A549 (cell line): Measurements from ENCODE around the gene LRRC28. TPM values are rescaled to one million over a fixed set of nuclear protein-coding genes. Genes with fewer than 3 reads are reported as not detected.
"Not testable (repeated sequence)": the region's sequence is repeated elsewhere in the genome, so short reads cannot be mapped to it uniquely, and the experiment has no call there.

Experiments
- ATAC-seq, 2 experiments: fragments of 200-7000 bp in 1 of 2; fragments of >200 bp in 1 of 2; cut with Nextera tagmentation in 1 of 2; cut with Tn5 transposase in 1 of 2; 3 replicates each; pipeline versions ENCODE4 v1.8.0 to v1.9.1; 2018 to 2020; ENCODE audit warnings: mild to moderate bottlenecking in 1 of 2, moderate library complexity in 1 of 2
- CTCF ChIA-PET: fragments of 300-600 bp; sonication (Branson Sonifier 250); formaldehyde crosslinking; extraction: SDS; loops from one replicate; lab custom pipeline; 2021; ENCODE audit warnings: antibody characterized with exemption, inconsistent platforms; lab: Yijun Ruan, JAX
- POLR2A ChIA-PET: fragments of 350-600 bp; formaldehyde crosslinking; extraction: SDS; loops from one replicate; lab custom pipeline; 2021; ENCODE audit warnings: antibody characterized with exemption, inconsistent platforms; lab: Yijun Ruan, JAX
- DNase-seq, 2 experiments: peaks; one replicate each; pipeline versions ENCODE4 v3.0.0 to v3.0.0-alpha.2; 2011 to 2016; ENCODE audit warnings: low read depth in 1 of 2, low spot score in 1 of 2
- FAIRE-seq: peaks from 2 replicates; lab custom pipeline; 2011; peaks lifted over from hg19 to GRCh38; lab: Jason Lieb, UNC
- H3K27ac ChIP-seq, 2 experiments: fragments of >200 bp; sonication (Bioruptor Twin); formaldehyde crosslinking; 3 replicates each; pipeline ENCODE4 v1.5.1; 2016 to 2017
- H3K4me1 ChIP-seq: fragments of >200 bp; sonication (Bioruptor Twin); formaldehyde crosslinking; 3 replicates; pipeline ENCODE4 v1.6.1; 2016
- H3K4me2 ChIP-seq: fragments of >200 bp; sonication (Bioruptor Twin); formaldehyde crosslinking; 3 replicates; pipeline ENCODE4 v1.6.1; 2016
- H3K4me3 ChIP-seq: fragments of >200 bp; sonication (Bioruptor Twin); formaldehyde crosslinking; 3 replicates; pipeline ENCODE4 v1.5.1; 2016
- H3K9me3 ChIP-seq: fragments of >200 bp; sonication (Bioruptor Twin); formaldehyde crosslinking; 3 replicates; pipeline ENCODE4 v1.6.1; 2016
- ATOH8 ChIP-seq: fragments of 250-450 bp; sonication (Bioruptor Pico); IDR thresholded peaks from 2 replicates; pipeline ENCODE4 v1.5.0; 2020; ENCODE audit warnings: low read depth, mild to moderate bottlenecking, moderate library complexity
- CEBPB ChIP-seq, 2 experiments: fragments of >200 bp in 1 of 2; sonication (Bioruptor Twin) in 1 of 2; formaldehyde crosslinking in 1 of 2; IDR thresholded peaks; 2 replicates each; pipeline ENCODE4 v1.6.1; 2012 to 2016
- FOXS1 ChIP-seq: fragments of 250-450 bp; sonication (Bioruptor Pico); IDR thresholded peaks from 2 replicates; pipeline ENCODE4 v1.5.0; 2020; ENCODE audit warnings: mild to moderate bottlenecking, moderate library complexity
- HDAC2 ChIP-seq: fragments of 200-600 bp; sonication (generic); IDR thresholded peaks from 2 replicates; pipeline ENCODE4 v1.6.1; 2016
- HEYL ChIP-seq: fragments of 250-450 bp; sonication (Bioruptor Pico); IDR thresholded peaks from 2 replicates; pipeline ENCODE4 v1.8.0; 2021; ENCODE audit warnings: mild to moderate bottlenecking, moderate library complexity
- HMGXB4 ChIP-seq: fragments of 250-450 bp; sonication (Bioruptor Pico); IDR thresholded peaks from 2 replicates; pipeline ENCODE4 v1.5.0; 2021; ENCODE audit warnings: mild to moderate bottlenecking, moderate library complexity, borderline replicate concordance
- HOXB13 ChIP-seq: fragments of 250-450 bp; sonication (Bioruptor Pico); IDR thresholded peaks from 2 replicates; pipeline ENCODE4 v1.5.0; 2020; ENCODE audit warnings: low read depth, mild to moderate bottlenecking, moderate library complexity
- HOXB5 ChIP-seq: fragments of 250-450 bp; sonication (Bioruptor Pico); IDR thresholded peaks from 2 replicates; pipeline ENCODE4 v1.5.0; 2020; ENCODE audit warnings: mild to moderate bottlenecking, moderate library complexity
- JUNB ChIP-seq: fragments of >200 bp; sonication (Bioruptor Twin); formaldehyde crosslinking; IDR thresholded peaks from 2 replicates; pipeline ENCODE4 v1.6.1; 2016
- MAZ ChIP-seq: fragments of 150-350 bp; IDR thresholded peaks from 2 replicates; pipeline ENCODE4 v1.6.1; 2014; ENCODE audit warnings: antibody characterized with exemption, low read depth, low read length, borderline replicate concordance
- NFE2L2 ChIP-seq: fragments of 150-350 bp; conservative IDR thresholded peaks from 2 replicates; pipeline ENCODE4 v1.6.1; 2014; ENCODE audit warnings: low read length
- NR3C1 ChIP-seq: fragments of >200 bp; sonication (Bioruptor Twin); formaldehyde crosslinking; IDR thresholded peaks from 3 replicates; pipeline ENCODE4 v1.6.1; 2017
- POLR2A ChIP-seq: IDR thresholded peaks from 2 replicates; pipeline ENCODE4 v1.6.1; 2012; ENCODE audit warnings: mild to moderate bottlenecking, low read length
- RAD21 ChIP-seq, 2 experiments: fragments of >200 bp in 1 of 2; sonication (Bioruptor Twin) in 1 of 2; formaldehyde crosslinking in 1 of 2; IDR thresholded peaks in 1 of 2; conservative IDR thresholded peaks in 1 of 2; 2 replicates in 1 of 2; 3 replicates in 1 of 2; pipeline ENCODE4 v1.6.1; 2012 to 2018; ENCODE audit warnings: inconsistent platforms in 1 of 2
- RFX5 ChIP-seq: fragments of 450-650 bp; IDR thresholded peaks from 2 replicates; pipeline ENCODE4 v1.7.1; 2014; ENCODE audit warnings: antibody characterized with exemption, mild to moderate bottlenecking, moderate library complexity
- SMC3 ChIP-seq: fragments of >200 bp; sonication (Bioruptor Twin); formaldehyde crosslinking; IDR thresholded peaks from 3 replicates; pipeline ENCODE4 v1.6.1; 2018; ENCODE audit warnings: inconsistent platforms
- TP53 ChIP-seq: fragments of 250-450 bp; sonication (Bioruptor Pico); IDR thresholded peaks from 2 replicates; pipeline ENCODE4 v1.5.0; 2021; ENCODE audit warnings: mild to moderate bottlenecking, moderate library complexity
- ZC3H11A ChIP-seq: fragments of 450-650 bp; IDR thresholded peaks from 2 replicates; pipeline ENCODE4 v1.6.1; 2014; ENCODE audit warnings: antibody characterized with exemption, mild to moderate bottlenecking
- ZNF302 ChIP-seq: fragments of 250-450 bp; sonication (Bioruptor Pico); IDR thresholded peaks from 2 replicates; pipeline ENCODE4 v1.9.0; 2021; ENCODE audit warnings: inconsistent platforms, mild to moderate bottlenecking, moderate library complexity
- ZSCAN20 ChIP-seq: fragments of 250-450 bp; sonication (Bioruptor Pico); IDR thresholded peaks from 2 replicates; pipeline ENCODE4 v1.8.0; 2022; ENCODE audit warnings: mild to moderate bottlenecking, moderate library complexity
- WGBS: methylation state at CpG from one replicate; pipeline ENCODE4 v1.1.6; 2017; ENCODE audit errors: missing lambda C conversion rate; 5-methylcytosine and 5-hydroxymethylcytosine counted together
- polyA plus RNA-seq, 4 experiments: library from polyadenylated mRNA; depleted of rRNA in 3 of 4; stranded (reverse); fragments of >200 nt; fragmentation: RNase III in 1 of 4; extraction: RNeasy Plus Mini Kit Qiagen cat#74134 plus additional on column Dnase treatment in 1 of 4; gene quantifications; 2 replicates in 3 of 4; 3 replicates in 1 of 4; pipeline ENCODE4 v1.2.3, GENCODE V29; 2011 to 2017
- TF ChIP-seq, protein P1 (sequence below): IDR thresholded peaks from 2 replicates; pipeline ENCODE4 v1.6.1; 2012
- TF ChIP-seq, protein P2 (sequence below): fragments of 200-600 bp; sonication (generic); IDR thresholded peaks from 2 replicates; pipeline ENCODE4 v1.6.1; 2016; ENCODE audit warnings: antibody characterized with exemption, mild to moderate bottlenecking, moderate library complexity
- TF ChIP-seq, protein P3 (sequence below): IDR thresholded peaks from 2 replicates; pipeline ENCODE4 v1.6.1; 2012
- TF ChIP-seq, protein P4 (sequence below): fragments of >200 bp; sonication (Bioruptor Twin); formaldehyde crosslinking; IDR thresholded peaks from 2 replicates; pipeline ENCODE4 v1.6.1; 2016

Gene LRRC28
- polyA plus RNA-seq, 2 of the 4 experiments (the other 2 are of a cell fraction), result 19.6 to 62.4 TPM

- TF ChIP-seq, protein P1, sequence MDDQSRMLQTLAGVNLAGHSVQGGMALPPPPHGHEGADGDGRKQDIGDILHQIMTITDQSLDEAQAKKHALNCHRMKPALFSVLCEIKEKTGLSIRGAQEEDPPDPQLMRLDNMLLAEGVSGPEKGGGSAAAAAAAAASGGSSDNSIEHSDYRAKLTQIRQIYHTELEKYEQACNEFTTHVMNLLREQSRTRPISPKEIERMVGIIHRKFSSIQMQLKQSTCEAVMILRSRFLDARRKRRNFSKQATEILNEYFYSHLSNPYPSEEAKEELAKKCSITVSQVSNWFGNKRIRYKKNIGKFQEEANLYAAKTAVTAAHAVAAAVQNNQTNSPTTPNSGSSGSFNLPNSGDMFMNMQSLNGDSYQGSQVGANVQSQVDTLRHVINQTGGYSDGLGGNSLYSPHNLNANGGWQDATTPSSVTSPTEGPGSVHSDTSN, result no peak
- TF ChIP-seq, protein P2, sequence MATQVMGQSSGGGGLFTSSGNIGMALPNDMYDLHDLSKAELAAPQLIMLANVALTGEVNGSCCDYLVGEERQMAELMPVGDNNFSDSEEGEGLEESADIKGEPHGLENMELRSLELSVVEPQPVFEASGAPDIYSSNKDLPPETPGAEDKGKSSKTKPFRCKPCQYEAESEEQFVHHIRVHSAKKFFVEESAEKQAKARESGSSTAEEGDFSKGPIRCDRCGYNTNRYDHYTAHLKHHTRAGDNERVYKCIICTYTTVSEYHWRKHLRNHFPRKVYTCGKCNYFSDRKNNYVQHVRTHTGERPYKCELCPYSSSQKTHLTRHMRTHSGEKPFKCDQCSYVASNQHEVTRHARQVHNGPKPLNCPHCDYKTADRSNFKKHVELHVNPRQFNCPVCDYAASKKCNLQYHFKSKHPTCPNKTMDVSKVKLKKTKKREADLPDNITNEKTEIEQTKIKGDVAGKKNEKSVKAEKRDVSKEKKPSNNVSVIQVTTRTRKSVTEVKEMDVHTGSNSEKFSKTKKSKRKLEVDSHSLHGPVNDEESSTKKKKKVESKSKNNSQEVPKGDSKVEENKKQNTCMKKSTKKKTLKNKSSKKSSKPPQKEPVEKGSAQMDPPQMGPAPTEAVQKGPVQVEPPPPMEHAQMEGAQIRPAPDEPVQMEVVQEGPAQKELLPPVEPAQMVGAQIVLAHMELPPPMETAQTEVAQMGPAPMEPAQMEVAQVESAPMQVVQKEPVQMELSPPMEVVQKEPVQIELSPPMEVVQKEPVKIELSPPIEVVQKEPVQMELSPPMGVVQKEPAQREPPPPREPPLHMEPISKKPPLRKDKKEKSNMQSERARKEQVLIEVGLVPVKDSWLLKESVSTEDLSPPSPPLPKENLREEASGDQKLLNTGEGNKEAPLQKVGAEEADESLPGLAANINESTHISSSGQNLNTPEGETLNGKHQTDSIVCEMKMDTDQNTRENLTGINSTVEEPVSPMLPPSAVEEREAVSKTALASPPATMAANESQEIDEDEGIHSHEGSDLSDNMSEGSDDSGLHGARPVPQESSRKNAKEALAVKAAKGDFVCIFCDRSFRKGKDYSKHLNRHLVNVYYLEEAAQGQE, result no peak
- no peak for TF ChIP-seq HDAC2
- TF ChIP-seq MAZ, result no peak
- TF ChIP-seq NR3C1, result no peak
- no peak for TF ChIP-seq CEBPB (IDR thresholded peaks at IDR 0.05)
- TF ChIP-seq RFX5, result no peak
- no peak for TF ChIP-seq HOXB13
- no peak for TF ChIP-seq HOXB5 (CRISPR knock-in tag)
- TF ChIP-seq, protein P3, sequence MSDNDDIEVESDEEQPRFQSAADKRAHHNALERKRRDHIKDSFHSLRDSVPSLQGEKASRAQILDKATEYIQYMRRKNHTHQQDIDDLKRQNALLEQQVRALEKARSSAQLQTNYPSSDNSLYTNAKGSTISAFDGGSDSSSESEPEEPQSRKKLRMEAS, result no peak
Observed at GRCh38 chr15:99399061-99399460, 147.8 kb downstream of the LRRC28 start (continued).

GRCh38 chr15:99399618-99400017, 148.3 kb downstream of the LRRC28 start:
- peaks cover 14% of the 10 kb centered on the region for H3K4me1 ChIP-seq

GRCh38 chr15:99401216-99401615, 149.9 kb downstream of the LRRC28 start:
- DNase-seq, H3K27ac ChIP-seq, POLR2A ChIA-PET, H3K4me2 ChIP-seq, ATAC-seq, FAIRE-seq, H3K9me3 ChIP-seq, H3K4me3 ChIP-seq: not testable (repeated sequence)
- WGBS, result 81% methylated on average over 4 of the region's 4 CpGs
- CTCF ChIA-PET, result interaction anchor here (0.8 to 1.2 kb wide), 2 partner anchors 10 to 303 kb away, joined by 3 read pairs; no protein-coding TSS in a partner anchor
- peaks cover 14% of the 10 kb centered on the region for H3K4me1 ChIP-seq

More at GRCh38 chr15:99399618-99400017, 148.3 kb downstream of the LRRC28 start:
- Histone ChIP-seq H3K9me3 (no peaks in the 10 kb centered on the region), H3K27ac (no peak overlapping the region), H3K4me2 (no peak overlapping the region), H3K4me3 (no peak overlapping the region)
- no peak for FAIRE-seq
- POLR2A ChIA-PET, result no interaction called here
- WGBS, result 89% methylated on average over 4 of the region's 4 CpGs
- ATAC-seq, result no peak
- CTCF ChIA-PET, result interaction anchor here (3.2 kb wide), 1 partner anchor 305 kb away, joined by 15 read pairs; no protein-coding TSS in a partner anchor
- no peak for TF ChIP-seq ATOH8 (CRISPR knock-in tag)
- no peak for TF ChIP-seq ZC3H11A
- no peak for TF ChIP-seq RAD21 (conservative IDR thresholded peaks at IDR 0.05 in 1 of 2, IDR thresholded peaks at IDR 0.05 in 1 of 2)
- no peak for TF ChIP-seq SMC3
- no peak for TF ChIP-seq ZNF302 (CRISPR knock-in tag)
- TF ChIP-seq TP53 (CRISPR knock-in tag), result no peak
- TF ChIP-seq HMGXB4, result no peak
- TF ChIP-seq FOXS1, result no peak
- TF ChIP-seq HEYL, result no peak
- TF ChIP-seq POLR2A, result no peak
- TF ChIP-seq JUNB, result no peak
- TF ChIP-seq NFE2L2, result no peak
- no peak for TF ChIP-seq ZSCAN20 (CRISPR knock-in tag)
- TF ChIP-seq, protein P4, sequence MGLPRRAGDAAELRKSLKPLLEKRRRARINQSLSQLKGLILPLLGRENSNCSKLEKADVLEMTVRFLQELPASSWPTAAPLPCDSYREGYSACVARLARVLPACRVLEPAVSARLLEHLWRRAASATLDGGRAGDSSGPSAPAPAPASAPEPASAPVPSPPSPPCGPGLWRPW, result no peak
- no peak for DNase-seq
